Measurements from ENCODE around the gene NHEJ1.

- TF ChIP-seq CTCF (IDR thresholded peaks at IDR 0.05 in 2 of 3, conservative IDR thresholded peaks at IDR 0.05 in 1 of 3; ENCODE audit: borderline replicate concordance in 1 of 3, insufficient read depth in 1 of 3, low read depth in 2 of 3, low read length in 2 of 3) (peak; percentile 8 to 48 (median 10); a peak in 3 of 6 replicates), FOSL1 (IDR thresholded peaks at IDR 0.05; ENCODE audit: low read depth) (no peak), SRF (IDR thresholded peaks at IDR 0.05; ENCODE audit: low read depth) (no peak), SIN3A (IDR thresholded peaks at IDR 0.05; ENCODE audit: low read depth) (no peak)
These were observed 82.5 kb downstream of the NHEJ1 start for GRCh38 chr2:219078126-219078525.

Measured in HCT116 (cell line).